NT2/D1 (cell line): ENCODE measurements around the gene MAP7.
"Not testable (repeated sequence)": the region's sequence is repeated elsewhere in the genome, so short reads cannot be mapped to it uniquely, and the experiment has no call there.

ENCODE experiments used
- DNase-seq: peaks from one replicate; pipeline ENCODE4 v3.0.0-alpha.2; 2011; ENCODE audit warnings: low read depth, low spot score
- H3K27me3 ChIP-seq: 2 replicates; pipeline ENCODE4 v1.6.0; 2011; ENCODE audit warnings: mild to moderate bottlenecking; ENCODE audit not compliant: insufficient read length, insufficient read depth
- H3K36me3 ChIP-seq: 2 replicates; pipeline ENCODE4 v1.6.1; 2011; ENCODE audit warnings: mild to moderate bottlenecking, low read length, mixed read lengths; ENCODE audit not compliant: insufficient read depth, insufficient read length
- H3K4me1 ChIP-seq: 2 replicates; pipeline ENCODE4 v1.5.1; 2011; ENCODE audit not compliant: insufficient read depth, insufficient read length
- H3K4me3 ChIP-seq: 2 replicates; pipeline ENCODE4 v1.5.1; 2011; ENCODE audit warnings: low read depth; ENCODE audit not compliant: insufficient read length
- H3K9ac ChIP-seq: 2 replicates; pipeline ENCODE4 v1.6.0; 2011; ENCODE audit warnings: low read depth; ENCODE audit not compliant: insufficient read length
- H3K9me3 ChIP-seq: 2 replicates; pipeline ENCODE4 v1.5.1; 2011; ENCODE audit warnings: mild to moderate bottlenecking, low read length; ENCODE audit not compliant: insufficient read depth
- SUZ12 ChIP-seq: IDR thresholded peaks from 2 replicates; pipeline ENCODE4 v1.6.1; 2011; ENCODE audit not compliant: insufficient read length, insufficient read depth; ENCODE audit errors: extremely low read depth
- YY1 ChIP-seq: IDR thresholded peaks from 2 replicates; pipeline ENCODE4 v1.6.1; 2011; ENCODE audit not compliant: insufficient read length, insufficient read depth
- ZNF274 ChIP-seq: IDR thresholded peaks from 2 replicates; pipeline ENCODE4 v1.6.1; 2011; ENCODE audit warnings: mild to moderate bottlenecking, low read depth, low read length

The MAP7 gene

DNA sequence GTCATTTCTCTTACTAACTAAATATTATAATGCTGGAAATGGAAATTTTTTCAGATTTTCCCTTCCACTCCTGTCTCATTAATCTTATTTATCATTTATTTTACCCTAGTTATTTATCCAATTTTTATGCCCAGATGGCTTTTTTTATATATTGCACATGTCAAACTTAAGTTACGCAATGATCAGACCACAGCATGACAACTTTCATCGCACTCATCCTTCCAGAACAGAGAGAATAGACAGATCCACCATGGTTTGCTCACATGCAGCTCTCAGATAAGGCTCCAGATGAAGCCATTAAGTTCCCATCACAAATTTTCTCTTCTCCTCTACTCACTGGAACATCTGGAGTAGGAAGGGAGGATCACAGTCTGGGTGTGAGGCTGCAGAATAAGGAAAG lies 48.7 kb downstream of the MAP7 start:
- TF ChIP-seq YY1 (no peak), SUZ12 (no peak), ZNF274 (no peak)
- Histone ChIP-seq H3K9ac (no peak overlapping the region), H3K27me3 (no peaks in the 10 kb centered on the region), H3K36me3 (no peaks in the 10 kb centered on the region), H3K4me1 (no peaks in the 10 kb centered on the region), H3K9me3 (no peaks in the 10 kb centered on the region), H3K4me3 (no peak overlapping the region)
- DNase-seq, result no peak

- no peak overlapping the region for H3K9ac ChIP-seq
- no peaks in the 10 kb centered on the region for H3K9me3 ChIP-seq
- TF ChIP-seq ZNF274, result no peak
- TF ChIP-seq SUZ12, result no peak
- no peak for TF ChIP-seq YY1
- no peaks in the 10 kb centered on the region for H3K36me3 ChIP-seq
- no peak for DNase-seq
- no peak overlapping the region for H3K4me3 ChIP-seq
- no peaks in the 10 kb centered on the region for H3K27me3 ChIP-seq
- no peaks in the 10 kb centered on the region for H3K4me1 ChIP-seq
Measured at GRCh38 chr6:136501096-136501495, 49.1 kb downstream of the MAP7 start.

DNA sequence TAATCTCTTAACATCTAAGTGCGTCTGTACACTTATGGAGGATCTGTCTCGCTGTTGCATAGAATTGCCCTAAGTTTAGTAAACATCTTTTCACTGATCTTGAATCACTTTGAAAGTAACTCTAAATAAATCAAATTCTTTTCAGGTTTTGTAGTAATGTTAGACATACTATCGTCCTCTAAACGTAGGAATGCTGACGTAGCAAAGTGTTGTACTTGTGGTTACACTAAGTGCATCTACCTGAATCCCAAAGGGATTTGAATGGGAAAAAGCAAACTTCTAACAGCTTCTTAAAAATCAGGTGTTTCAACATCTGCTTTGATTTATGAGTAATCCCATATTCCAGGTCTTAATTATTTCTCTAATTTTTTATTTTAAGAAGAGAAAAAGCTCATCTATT lies 49.8 kb downstream of the MAP7 start:
- Histone ChIP-seq H3K9ac (no peak overlapping the region), H3K4me1 (no peaks in the 10 kb centered on the region), H3K27me3 (no peaks in the 10 kb centered on the region), H3K4me3 (no peak overlapping the region), H3K9me3 (no peaks in the 10 kb centered on the region), H3K36me3 (no peaks in the 10 kb centered on the region)
- DNase-seq, result no peak
- TF ChIP-seq YY1, result no peak
- no peak for TF ChIP-seq SUZ12
- TF ChIP-seq ZNF274, result no peak

- TF ChIP-seq YY1, result no peak
- no peak for TF ChIP-seq SUZ12
- no peak for TF ChIP-seq ZNF274
- DNase-seq, result no peak
- Histone ChIP-seq H3K4me3 (no peak overlapping the region), H3K36me3 (no peaks in the 10 kb centered on the region), H3K4me1 (no peaks in the 10 kb centered on the region), H3K9me3 (no peaks in the 10 kb centered on the region), H3K9ac (no peak overlapping the region), H3K27me3 (no peaks in the 10 kb centered on the region)
Measured at GRCh38 chr6:136499370-136499769, 50.9 kb downstream of the MAP7 start.

GRCh38 chr6:136496449-136496848 lies 53.8 kb downstream of the MAP7 start:
- not testable (repeated sequence) for H3K4me1 ChIP-seq, H3K36me3 ChIP-seq, H3K27me3 ChIP-seq, H3K9me3 ChIP-seq, H3K9ac ChIP-seq, H3K4me3 ChIP-seq, DNase-seq

DNA sequence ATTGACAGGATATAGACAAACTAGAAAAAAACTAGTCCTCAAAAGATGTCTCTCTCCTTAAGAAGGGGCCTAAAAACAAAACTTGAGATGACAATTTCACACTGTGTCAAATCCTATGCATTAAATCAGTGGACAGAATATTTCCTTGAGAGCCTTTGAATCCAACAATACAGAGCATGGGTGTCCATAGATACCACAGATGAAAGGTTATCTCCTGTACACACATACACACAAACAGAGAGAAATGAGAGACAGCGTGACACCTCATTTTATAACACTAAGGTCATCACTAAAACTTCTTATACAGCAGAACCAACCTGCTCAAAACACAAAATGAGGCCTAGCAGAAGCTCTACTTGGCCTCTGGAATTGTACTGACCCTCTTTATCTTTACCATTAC lies 55.5 kb downstream of the MAP7 start:
- Histone ChIP-seq H3K4me3 (no peak overlapping the region), H3K36me3 (no peaks in the 10 kb centered on the region), H3K9ac (no peak overlapping the region), H3K4me1 (no peaks in the 10 kb centered on the region), H3K9me3 (no peaks in the 10 kb centered on the region), H3K27me3 (no peaks in the 10 kb centered on the region)
- DNase-seq, result no peak
- TF ChIP-seq YY1, result no peak
- TF ChIP-seq SUZ12, result no peak
- TF ChIP-seq ZNF274, result no peak

- Histone ChIP-seq H3K27me3 (no peaks in the 10 kb centered on the region), H3K4me1 (no peaks in the 10 kb centered on the region), H3K4me3 (no peak overlapping the region), H3K9me3 (no peaks in the 10 kb centered on the region), H3K9ac (no peak overlapping the region), H3K36me3 (no peaks in the 10 kb centered on the region)
- no peak for TF ChIP-seq YY1
- TF ChIP-seq ZNF274, result no peak
- TF ChIP-seq SUZ12, result no peak
- no peak for DNase-seq
Measured at GRCh38 chr6:136494059-136494458, 56.2 kb downstream of the MAP7 start.

DNA sequence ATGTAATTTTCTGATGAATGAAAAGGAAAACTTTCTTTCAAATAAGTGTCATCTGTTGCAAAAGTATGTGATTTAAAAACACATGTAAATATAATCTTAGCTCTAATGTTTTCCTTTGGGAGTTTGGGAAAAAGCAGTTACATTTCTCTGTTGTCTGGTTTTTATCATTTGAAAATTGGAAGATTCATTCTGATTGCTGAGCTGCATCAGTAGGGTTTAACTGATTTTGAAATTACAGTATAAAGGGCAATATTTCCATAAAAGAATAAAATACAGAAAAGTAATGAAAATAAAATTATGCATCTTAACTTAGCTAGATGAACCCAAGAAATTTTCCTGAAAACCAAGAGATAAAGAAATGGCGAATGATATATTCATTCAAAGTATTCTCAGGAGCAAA lies 57.8 kb downstream of the MAP7 start:
- H3K36me3 ChIP-seq, result no peaks in the 10 kb centered on the region
- H3K9me3 ChIP-seq, result no peaks in the 10 kb centered on the region
- DNase-seq, result no peak
- no peaks in the 10 kb centered on the region for H3K4me1 ChIP-seq
- TF ChIP-seq ZNF274, result no peak
- no peak for TF ChIP-seq SUZ12
- no peak for TF ChIP-seq YY1
- no peak overlapping the region for H3K9ac ChIP-seq
- no peak overlapping the region for H3K4me3 ChIP-seq
- H3K27me3 ChIP-seq, result no peaks in the 10 kb centered on the region
